H7 (cell line): Measurements from ENCODE around the gene ZNF212. TPM values are rescaled to one million over a fixed set of nuclear protein-coding genes. Genes with fewer than 3 reads are reported as not detected.
A peak's percentile ranks its signal among the peaks of the same experiment; 100 is the strongest.
"Not testable (repeated sequence)": the region's sequence is repeated elsewhere in the genome, so short reads cannot be mapped to it uniquely, and the experiment has no call there.

ENCODE experiments used
- DNase-seq: peaks from one replicate; pipeline ENCODE4 v3.0.0; 2012
- H3K27me3 ChIP-seq: 2 replicates; pipeline ENCODE4 v1.6.0; 2011; ENCODE audit warnings: mild to moderate bottlenecking, low read length; ENCODE audit not compliant: control insufficient read depth, insufficient read depth
- H3K36me3 ChIP-seq: replicated peaks from 2 replicates; pipeline ENCODE4 v1.5.1; 2011; ENCODE audit warnings: low read length; ENCODE audit not compliant: control insufficient read depth, insufficient read depth
- H3K4me3 ChIP-seq: 2 replicates; pipeline ENCODE4 v1.5.1; 2011; ENCODE audit warnings: low read depth, mild to moderate bottlenecking, control low read depth, low read length, moderate library complexity; ENCODE audit not compliant: insufficient read depth
- total RNA-seq: library from RNA; depleted of rRNA; stranded (reverse); fragments of >200 nt; shearing (Covaris generic); gene quantifications from 2 replicates; pipeline ENCODE4 v1.2.3, GENCODE V29; 2014

Gene ZNF212
- total RNA-seq, 1 experiment from 2014 or later: 9.7 TPM

- H3K4me3 ChIP-seq: no peak overlapping the region
- no peak for DNase-seq
- H3K27me3 ChIP-seq: no peaks in the 10 kb centered on the region
- H3K36me3 ChIP-seq: peaks cover 28% of the 10 kb centered on the region
Measured at GRCh38 chr7:149254181-149254858, 14.9 kb downstream of the ZNF212 start.

- no peaks in the 10 kb centered on the region; the same call in 1 of the 2 replicates for H3K27me3 ChIP-seq
- H3K4me3 ChIP-seq: no peak overlapping the region
- H3K36me3 ChIP-seq: peaks cover 28% of the 10 kb centered on the region
- no peak for DNase-seq
Measured at GRCh38 chr7:149255174-149255573, 15.7 kb downstream of the ZNF212 start.

GRCh38 chr7:149256568-149256967 is 17.1 kb downstream of the ZNF212 start:
- DNase-seq: no peak
- H3K4me3 ChIP-seq: no peak overlapping the region
- peaks cover 21% of the 10 kb centered on the region for H3K36me3 ChIP-seq
- peaks cover 4% of the 10 kb centered on the region for H3K27me3 ChIP-seq

- Histone ChIP-seq H3K27me3 (peaks cover 6% of the 10 kb centered on the region), H3K36me3 (peaks cover 18% of the 10 kb centered on the region), H3K4me3 (no peak overlapping the region)
- no peak for DNase-seq
Measured at GRCh38 chr7:149257146-149257545, 17.7 kb downstream of the ZNF212 start.

- peaks cover 6% of the 10 kb centered on the region for H3K27me3 ChIP-seq
- DNase-seq: peak; percentile 70
- peaks cover 4% of the 10 kb centered on the region for H3K36me3 ChIP-seq
- H3K4me3 ChIP-seq: peak overlapping the region; percentile 65
Measured at GRCh38 chr7:149261316-149261828, 21.9 kb downstream of the ZNF212 start.

- peak; percentile 97 for DNase-seq
- peak within 1 kb of the TSS; percentile 65 for H3K4me3 ChIP-seq
- peaks cover 8% of the 10 kb centered on the region for H3K36me3 ChIP-seq
- H3K27me3 ChIP-seq: peaks cover 6% of the 10 kb centered on the region
Measured at GRCh38 chr7:149261829-149262617, 22.6 kb downstream of the ZNF212 start, which contains the start of gene ZNF783. ZNF783 (plus strand) TSS chr7:149262196; CDS start chr7:149262334, 138 bp downstream.

- H3K36me3 ChIP-seq: peaks cover 8% of the 10 kb centered on the region
- no peak overlapping the region for H3K4me3 ChIP-seq
- peaks cover 3% of the 10 kb centered on the region for H3K27me3 ChIP-seq
- DNase-seq: no peak
Measured at GRCh38 chr7:149266451-149266850, 27.0 kb downstream of the ZNF212 start.

- Histone ChIP-seq H3K27me3 (no peaks in the 10 kb centered on the region), H3K4me3 (no peak overlapping the region), H3K36me3 (peaks cover 8% of the 10 kb centered on the region)
- no peak for DNase-seq
Measured at GRCh38 chr7:149267733-149268132, 28.3 kb downstream of the ZNF212 start.

GRCh38 chr7:149274424-149274823 is 35.0 kb downstream of the ZNF212 start:
- H3K36me3 ChIP-seq, H3K4me3 ChIP-seq, DNase-seq, H3K27me3 ChIP-seq: not testable (repeated sequence)

- H3K4me3 ChIP-seq: no peak overlapping the region
- H3K36me3 ChIP-seq: peaks cover 6% of the 10 kb centered on the region
- H3K27me3 ChIP-seq: no peaks in the 10 kb centered on the region
- DNase-seq: no peak
Measured at GRCh38 chr7:149277871-149278270, 38.4 kb downstream of the ZNF212 start.

- Histone ChIP-seq H3K36me3 (peaks cover 6% of the 10 kb centered on the region), H3K27me3 (no peaks in the 10 kb centered on the region), H3K4me3 (no peak overlapping the region)
- DNase-seq: no peak
Measured at GRCh38 chr7:149278396-149278795, 38.9 kb downstream of the ZNF212 start.

GRCh38 chr7:149279111-149279743 is 39.8 kb downstream of the ZNF212 start:
- Histone ChIP-seq H3K27me3 (no peaks in the 10 kb centered on the region; the same call in 1 of the 2 replicates), H3K36me3 (peaks cover 6% of the 10 kb centered on the region), H3K4me3 (no peak overlapping the region)
- peak; percentile 32 for DNase-seq

- H3K27me3 ChIP-seq: no peaks in the 10 kb centered on the region; the same call in 1 of the 2 replicates
- no peak for DNase-seq
- no peak overlapping the region for H3K4me3 ChIP-seq
- H3K36me3 ChIP-seq: peaks cover 6% of the 10 kb centered on the region
Measured at GRCh38 chr7:149280151-149280550, 40.7 kb downstream of the ZNF212 start.

GRCh38 chr7:149280661-149281507 is 41.4 kb downstream of the ZNF212 start:
- Histone ChIP-seq H3K4me3 (no peak overlapping the region), H3K27me3 (peaks cover 3% of the 10 kb centered on the region; the same call in 1 of the 2 replicates), H3K36me3 (peaks cover 6% of the 10 kb centered on the region)
- no peak for DNase-seq
